BLaER1 treated with 17β-estradiol and CSF1 and Interleukin-3, amounts not matched to agents 10 nM and 100 nM (cell line): ENCODE data around the gene APOA4.
"Not testable (repeated sequence)": the region's sequence is repeated elsewhere in the genome, so short reads cannot be mapped to it uniquely, and the experiment has no call there.

ENCODE experiments used
- H3K27ac ChIP-seq, 11 experiments: shearing (Covaris generic); formaldehyde crosslinking; 2 replicates each; pipeline ENCODE4 v1.8.1; 2022
- H3K27me3 ChIP-seq, 11 experiments: shearing (Covaris generic); formaldehyde crosslinking; 2 replicates each; pipeline ENCODE4 v1.8.1; 2022
- H3K36me3 ChIP-seq, 11 experiments: shearing (Covaris generic); formaldehyde crosslinking; 2 replicates each; pipeline ENCODE4 v1.8.1; 2022
- H3K4me1 ChIP-seq, 10 experiments: shearing (Covaris generic); formaldehyde crosslinking; 2 replicates each; pipeline ENCODE4 v1.8.1; 2022
- H3K4me2 ChIP-seq, 11 experiments: shearing (Covaris generic); formaldehyde crosslinking; 2 replicates each; pipeline ENCODE4 v1.8.1; 2022
- H3K4me3 ChIP-seq, 10 experiments: shearing (Covaris generic); formaldehyde crosslinking; 2 replicates each; pipeline ENCODE4 v1.8.1; 2022
- H3K9ac ChIP-seq, 11 experiments: shearing (Covaris generic); formaldehyde crosslinking; 2 replicates each; pipeline ENCODE4 v1.8.1; 2022
- H3K9me3 ChIP-seq, 11 experiments: shearing (Covaris generic); formaldehyde crosslinking; replicated peaks in 1 of 11; 2 replicates each; pipeline ENCODE4 v1.8.1; 2022
- H4K20me1 ChIP-seq, 11 experiments: shearing (Covaris generic); formaldehyde crosslinking; 2 replicates each; pipeline ENCODE4 v1.8.1; 2022
- Cebpa-rat ChIP-seq, 11 experiments: shearing (Covaris generic); IDR thresholded peaks; 2 replicates each; pipeline ENCODE4 v1.8.1; 2022

Gene APOA4

GRCh38 chr11:116835042-116835772 is 12.1 kb upstream of the APOA4 start:
- peak overlapping the region in 10 of 11 experiments; percentile 44 to 92 (median 84); a peak in 21 of 22 replicates for H3K27ac ChIP-seq

DNA sequence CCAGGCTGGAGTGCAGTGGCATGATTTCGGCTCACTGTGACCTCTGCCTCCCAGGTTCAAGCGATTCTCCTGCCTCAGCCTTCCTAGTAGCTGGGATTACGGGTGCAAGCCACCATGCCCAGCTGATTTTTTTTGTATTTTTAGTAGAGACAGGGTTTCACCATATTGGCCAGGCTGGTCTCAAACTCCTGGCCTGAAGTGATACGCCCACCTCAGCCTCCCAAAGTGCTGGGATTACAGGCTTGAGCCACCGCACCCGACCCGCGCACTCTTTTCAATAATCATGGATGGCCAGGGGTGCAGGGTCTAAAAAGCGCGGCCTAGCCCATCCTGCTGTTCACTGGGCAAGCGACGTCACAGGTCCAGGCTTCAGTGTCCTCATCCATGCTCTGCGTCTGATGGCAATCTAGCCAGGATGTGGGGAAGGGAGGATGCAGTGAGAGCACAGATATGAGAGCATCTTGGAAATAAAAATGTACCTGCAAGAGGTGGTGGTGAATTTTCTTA is 11.5 kb upstream of the APOA4 start:
- H3K27ac ChIP-seq, result peak overlapping the region in 8 of 11 experiments; percentile 80 to 92 (median 84); a peak in 14 of 22 replicates
- not testable (repeated sequence) for H4K20me1 ChIP-seq, H3K36me3 ChIP-seq, H3K27me3 ChIP-seq, H3K9me3 ChIP-seq
- peak overlapping the region in 8 of 10 experiments; percentile 55 to 70 (median 59); a peak in 9 of 20 replicates for H3K4me3 ChIP-seq
- H3K9ac ChIP-seq, result peak overlapping the region in 10 of 11 experiments; percentile 55 to 84 (median 82); a peak in 17 of 22 replicates
- peaks cover 20 to 41% (median 35%) of the 10 kb centered on the region in 10 experiments for H3K4me1 ChIP-seq
- peak overlapping the region; percentile 84 to 99 (median 93) for H3K4me2 ChIP-seq

More at GRCh38 chr11:116835042-116835772, 12.1 kb upstream of the APOA4 start:
- no peaks in the 10 kb centered on the region for H3K9me3 ChIP-seq
- peak overlapping the region; percentile 37 to 70 (median 58) for H3K4me3 ChIP-seq
- no peaks in the 10 kb centered on the region for H3K27me3 ChIP-seq
- H3K4me1 ChIP-seq, result peaks cover 19 to 35% (median 31%) of the 10 kb centered on the region in 10 experiments
- H3K4me2 ChIP-seq, result peak overlapping the region; percentile 84 to 99 (median 93)
- no peak for TF ChIP-seq Cebpa-rat (IDR thresholded peaks at IDR 0.05)
- no peaks in the 10 kb centered on the region for H3K36me3 ChIP-seq
- H3K9ac ChIP-seq, result peak overlapping the region; percentile 20 to 84 (median 82); a peak in 21 of 22 replicates
- H4K20me1 ChIP-seq, result no peaks in the 10 kb centered on the region

GRCh38 chr11:116833816-116834534 is 10.9 kb upstream of the APOA4 start:
- Histone ChIP-seq H3K27ac (no peak overlapping the region), H3K27me3 (no peaks in the 10 kb centered on the region), H3K9me3 (no peaks in the 10 kb centered on the region), H3K36me3 (no peaks in the 10 kb centered on the region), H3K4me3 (no peak overlapping the region), H3K4me2 (peak overlapping the region in 10 of 11 experiments; percentile 11 to 99 (median 92); a peak in 14 of 22 replicates), H3K9ac (peak overlapping the region in 1 of 11 experiments; percentile 16; a peak in 1 of 22 replicates), H3K4me1 (peaks cover 20 to 45% (median 39%) of the 10 kb centered on the region in 10 experiments), H4K20me1 (no peaks in the 10 kb centered on the region)
- no peak for TF ChIP-seq Cebpa-rat (IDR thresholded peaks at IDR 0.05)

- Histone ChIP-seq H3K4me3 (no peak overlapping the region), H3K9ac (no peak overlapping the region), H3K4me2 (peak overlapping the region in 6 of 11 experiments; percentile 11 to 99 (median 92); a peak in 5 of 22 replicates), H3K4me1 (peaks cover 20 to 45% (median 39%) of the 10 kb centered on the region in 10 experiments), H3K27ac (no peak overlapping the region), H3K9me3 (no peaks in the 10 kb centered on the region), H4K20me1 (no peaks in the 10 kb centered on the region), H3K36me3 (no peaks in the 10 kb centered on the region), H3K27me3 (no peaks in the 10 kb centered on the region)
- no peak for TF ChIP-seq Cebpa-rat (IDR thresholded peaks at IDR 0.05)
Measured at GRCh38 chr11:116833491-116833815, 10.3 kb upstream of the APOA4 start.

DNA sequence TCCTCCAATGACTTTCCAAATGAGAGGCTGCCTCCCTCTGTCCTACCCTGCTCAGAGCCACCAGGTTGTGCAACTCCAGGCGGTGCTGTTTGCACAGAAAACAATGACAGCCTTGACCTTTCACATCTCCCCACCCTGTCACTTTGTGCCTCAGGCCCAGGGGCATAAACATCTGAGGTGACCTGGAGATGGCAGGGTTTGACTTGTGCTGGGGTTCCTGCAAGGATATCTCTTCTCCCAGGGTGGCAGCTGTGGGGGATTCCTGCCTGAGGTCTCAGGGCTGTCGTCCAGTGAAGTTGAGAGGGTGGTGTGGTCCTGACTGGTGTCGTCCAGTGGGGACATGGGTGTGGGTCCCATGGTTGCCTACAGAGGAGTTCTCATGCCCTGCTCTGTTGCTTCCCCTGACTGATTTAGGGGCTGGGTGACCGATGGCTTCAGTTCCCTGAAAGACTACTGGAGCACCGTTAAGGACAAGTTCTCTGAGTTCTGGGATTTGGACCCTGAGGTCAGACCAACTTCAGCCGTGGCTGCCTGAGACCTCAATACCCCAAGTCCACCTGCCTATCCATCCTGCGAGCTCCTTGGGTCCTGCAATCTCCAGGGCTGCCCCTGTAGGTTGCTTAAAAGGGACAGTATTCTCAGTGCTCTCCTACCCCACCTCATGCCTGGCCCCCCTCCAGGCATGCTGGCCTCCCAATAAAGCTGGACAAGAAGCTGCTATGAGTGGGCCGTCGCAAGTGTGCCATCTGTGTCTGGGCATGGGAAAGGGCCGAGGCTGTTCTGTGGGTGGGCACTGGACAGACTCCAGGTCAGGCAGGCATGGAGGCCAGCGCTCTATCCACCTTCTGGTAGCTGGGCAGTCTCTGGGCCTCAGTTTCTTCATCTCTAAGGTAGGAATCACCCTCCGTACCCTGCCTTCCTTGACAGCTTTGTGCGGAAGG is 9.5 kb upstream of the APOA4 start:
- Histone ChIP-seq H3K36me3 (no peaks in the 10 kb centered on the region), H3K4me2 (no peak overlapping the region), H3K9ac (no peak overlapping the region), H3K9me3 (no peaks in the 10 kb centered on the region), H3K4me1 (peaks cover 20 to 45% (median 39%) of the 10 kb centered on the region in 10 experiments), H3K4me3 (no peak overlapping the region), H4K20me1 (no peaks in the 10 kb centered on the region), H3K27me3 (no peaks in the 10 kb centered on the region), H3K27ac (no peak overlapping the region)
- no peak for TF ChIP-seq Cebpa-rat (IDR thresholded peaks at IDR 0.05)

DNA sequence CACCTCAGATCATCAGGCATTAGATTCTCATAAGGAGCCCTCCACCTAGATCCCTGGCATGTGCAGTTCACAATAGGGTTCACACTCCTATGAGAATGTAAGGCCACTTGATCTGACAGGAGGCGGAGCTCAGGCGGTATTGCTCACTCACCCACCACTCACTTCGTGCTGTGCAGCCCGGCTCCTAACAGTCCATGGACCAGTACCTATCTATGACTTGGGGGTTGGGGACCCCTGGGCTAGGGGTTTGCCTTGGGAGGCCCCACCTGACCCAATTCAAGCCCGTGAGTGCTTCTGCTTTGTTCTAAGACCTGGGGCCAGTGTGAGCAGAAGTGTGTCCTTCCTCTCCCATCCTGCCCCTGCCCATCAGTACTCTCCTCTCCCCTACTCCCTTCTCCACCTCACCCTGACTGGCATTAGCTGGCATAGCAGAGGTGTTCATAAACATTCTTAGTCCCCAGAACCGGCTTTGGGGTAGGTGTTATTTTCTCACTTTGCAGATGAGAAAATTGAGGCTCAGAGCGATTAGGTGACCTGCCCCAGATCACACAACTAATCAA is 8.8 kb upstream of the APOA4 start:
- H3K4me2 ChIP-seq, result no peak overlapping the region

GRCh38 chr11:116830184-116830912 is 7.2 kb upstream of the APOA4 start:
- no peak overlapping the region for H3K27ac ChIP-seq
- H3K27me3 ChIP-seq, result no peaks in the 10 kb centered on the region
- no peak overlapping the region for H3K4me3 ChIP-seq
- H3K4me2 ChIP-seq, result peak overlapping the region in 4 of 11 experiments; percentile 59 to 71 (median 64); a peak in 4 of 22 replicates
- H3K4me1 ChIP-seq, result peaks cover 10 to 33% (median 28%) of the 10 kb centered on the region in 10 experiments
- H3K9me3 ChIP-seq, result no peaks in the 10 kb centered on the region
- no peaks in the 10 kb centered on the region for H4K20me1 ChIP-seq
- no peak for TF ChIP-seq Cebpa-rat (IDR thresholded peaks at IDR 0.05)
- no peaks in the 10 kb centered on the region for H3K36me3 ChIP-seq
- H3K9ac ChIP-seq, result no peak overlapping the region

More for the DNA sequence above, 8.8 kb upstream of the APOA4 start:
- H3K4me1 ChIP-seq, result peaks cover 20 to 45% (median 39%) of the 10 kb centered on the region in 10 experiments
- TF ChIP-seq Cebpa-rat (IDR thresholded peaks at IDR 0.05), result no peak
- H3K27me3 ChIP-seq, result no peaks in the 10 kb centered on the region
- no peak overlapping the region for H3K4me3 ChIP-seq
- no peaks in the 10 kb centered on the region for H4K20me1 ChIP-seq
- H3K27ac ChIP-seq, result no peak overlapping the region
- no peak overlapping the region for H3K9ac ChIP-seq
- H3K9me3 ChIP-seq, result no peaks in the 10 kb centered on the region
- no peaks in the 10 kb centered on the region for H3K36me3 ChIP-seq
